ENCODE measurements around the gene PLXNB3.

Gene PLXNB3

DNA sequence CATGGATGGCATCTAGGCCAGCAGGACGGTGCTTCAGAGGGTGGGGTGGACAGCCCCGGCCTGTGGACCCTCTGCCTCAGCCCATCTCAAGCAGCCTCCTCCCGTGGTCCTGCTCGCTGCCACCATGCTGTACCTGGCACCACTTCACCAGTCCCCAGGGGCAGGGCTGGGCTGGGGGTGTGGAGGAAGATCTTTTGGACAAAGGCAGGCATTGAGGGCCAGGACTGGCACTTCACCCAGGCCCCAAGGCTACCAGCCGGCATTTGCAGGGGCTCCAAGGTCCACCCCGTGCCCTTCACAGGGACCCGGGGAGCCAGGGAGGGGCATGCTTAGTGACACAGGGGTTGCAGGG, 713 bp downstream of the PLXNB3 start:
- no peak for TF ChIP-seq CTCF (IDR thresholded peaks at IDR 0.05)
- TF ChIP-seq ZFX (IDR thresholded peaks at IDR 0.05; ENCODE audit: borderline replicate concordance): no peak
- H3K27ac ChIP-seq: no peak overlapping the region

DNA sequence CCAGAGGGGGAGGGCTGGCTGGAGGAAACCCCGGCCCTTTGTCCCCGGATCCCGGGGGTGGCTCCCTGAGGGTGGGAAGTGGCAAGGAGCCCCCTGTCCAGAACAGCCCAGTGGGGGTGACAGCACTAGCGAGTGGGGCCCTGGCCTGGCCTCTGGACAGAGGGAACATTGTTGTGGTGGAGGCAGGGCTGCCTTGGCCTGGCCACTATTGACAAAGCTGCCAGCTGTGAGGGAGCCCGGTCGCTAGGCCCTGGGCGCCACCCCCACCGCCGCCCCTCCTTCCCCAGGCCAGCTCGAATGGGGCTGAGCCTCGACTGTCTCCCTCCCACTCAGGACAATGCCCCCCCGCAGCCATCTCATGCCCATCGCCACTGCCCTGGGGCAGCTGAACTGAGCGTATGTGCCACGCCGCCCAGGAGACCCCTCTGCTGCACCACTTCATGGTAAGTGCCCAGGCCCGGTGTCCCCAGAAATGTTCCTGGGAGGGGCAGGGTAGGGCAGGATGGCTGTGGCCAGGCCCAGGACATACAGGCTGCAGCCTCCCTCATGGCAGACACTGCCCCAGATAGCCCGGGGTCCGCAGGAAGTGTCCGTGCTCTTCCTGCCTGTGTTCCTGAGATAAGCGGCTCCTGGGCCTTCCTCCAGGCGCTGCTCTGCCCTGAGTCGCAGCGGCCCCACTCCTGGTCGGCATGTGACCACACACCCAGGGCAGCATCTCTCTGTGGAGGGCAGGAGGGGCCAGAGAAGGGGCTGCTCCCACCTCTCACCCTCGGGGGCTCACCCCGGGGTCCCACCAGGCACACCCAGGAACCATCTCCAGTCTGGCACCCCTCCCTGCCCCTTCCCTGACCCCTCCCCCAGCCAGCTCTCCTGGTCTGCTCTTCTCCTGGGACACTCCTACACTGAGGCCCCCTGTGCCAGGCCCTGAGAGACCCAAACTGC, 1.4 kb downstream of the PLXNB3 start:
- H3K27ac ChIP-seq: no peak overlapping the region
- TF ChIP-seq ZFX (IDR thresholded peaks at IDR 0.05; ENCODE audit: borderline replicate concordance): no peak
- no peak for TF ChIP-seq CTCF (IDR thresholded peaks at IDR 0.05)

- H3K27ac ChIP-seq: no peak overlapping the region
- TF ChIP-seq ZFX (IDR thresholded peaks at IDR 0.05; ENCODE audit: borderline replicate concordance) (no peak), CTCF (IDR thresholded peaks at IDR 0.05) (no peak)
Observed at GRCh38 chrX:153766098-153766817, 2.2 kb downstream of the PLXNB3 start.

DNA sequence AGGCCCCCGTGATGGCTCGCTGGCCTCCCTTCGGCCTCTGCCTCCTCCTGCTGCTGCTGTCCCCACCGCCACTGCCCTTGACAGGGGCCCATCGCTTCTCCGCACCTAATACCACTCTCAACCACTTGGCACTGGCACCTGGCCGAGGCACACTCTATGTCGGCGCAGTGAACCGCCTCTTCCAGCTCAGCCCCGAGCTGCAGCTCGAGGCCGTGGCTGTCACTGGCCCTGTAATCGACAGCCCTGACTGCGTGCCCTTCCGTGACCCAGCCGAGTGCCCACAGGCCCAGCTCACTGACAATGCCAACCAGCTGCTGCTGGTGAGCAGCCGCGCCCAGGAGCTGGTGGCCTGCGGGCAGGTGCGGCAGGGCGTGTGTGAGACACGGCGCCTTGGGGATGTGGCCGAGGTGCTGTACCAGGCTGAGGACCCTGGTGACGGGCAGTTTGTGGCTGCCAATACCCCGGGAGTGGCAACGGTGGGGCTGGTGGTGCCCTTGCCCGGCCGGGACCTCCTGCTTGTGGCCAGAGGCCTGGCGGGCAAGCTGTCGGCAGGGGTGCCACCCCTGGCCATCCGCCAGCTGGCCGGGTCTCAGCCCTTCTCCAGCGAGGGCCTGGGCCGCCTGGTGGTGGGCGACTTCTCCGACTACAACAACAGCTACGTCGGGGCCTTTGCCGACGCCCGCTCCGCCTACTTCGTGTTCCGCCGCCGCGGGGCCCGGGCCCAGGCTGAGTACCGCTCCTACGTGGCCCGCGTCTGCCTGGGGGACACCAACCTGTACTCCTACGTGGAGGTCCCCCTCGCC, 3.0 kb downstream of the PLXNB3 start:
- TF ChIP-seq ZFX (IDR thresholded peaks at IDR 0.05; ENCODE audit: borderline replicate concordance) (no peak), CTCF (IDR thresholded peaks at IDR 0.05) (no peak)
- no peak overlapping the region for H3K27ac ChIP-seq

DNA sequence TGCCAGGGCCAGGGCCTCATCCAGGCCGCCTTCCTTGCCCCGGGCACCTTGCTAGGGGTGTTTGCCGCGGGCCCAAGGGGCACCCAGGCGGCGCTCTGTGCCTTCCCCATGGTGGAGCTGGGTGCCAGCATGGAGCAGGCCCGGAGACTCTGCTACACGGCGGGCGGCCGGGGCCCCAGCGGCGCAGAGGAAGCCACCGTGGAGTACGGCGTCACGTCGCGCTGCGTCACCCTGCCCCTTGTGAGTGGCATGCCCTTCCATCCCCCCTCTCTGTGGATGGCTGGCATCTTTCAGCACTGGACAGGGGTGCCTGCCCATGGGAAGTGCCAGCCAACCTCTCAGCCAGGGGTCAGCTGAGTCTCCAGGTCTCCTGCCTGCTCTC, 3.6 kb downstream of the PLXNB3 start:
- TF ChIP-seq CTCF (IDR thresholded peaks at IDR 0.05) (no peak), ZFX (IDR thresholded peaks at IDR 0.05; ENCODE audit: borderline replicate concordance) (no peak)
- no peak overlapping the region for H3K27ac ChIP-seq

- no peak for TF ChIP-seq ZFX (IDR thresholded peaks at IDR 0.05; ENCODE audit: borderline replicate concordance)
- TF ChIP-seq CTCF (IDR thresholded peaks at IDR 0.05): no peak
- H3K27ac ChIP-seq: no peak overlapping the region
Observed at GRCh38 chrX:153768311-153769157, 4.5 kb downstream of the PLXNB3 start.

Data from 22Rv1 (cell line).